K562 treated with DMSO at 1 percent for 4 hours (cell line): ENCODE results near the gene CFAP119. TPM values are rescaled to one million over a fixed set of nuclear protein-coding genes. Genes with fewer than 3 reads are reported as not detected.

Source experiments
- total RNA-seq: library from RNA; unstranded; fragments of 300-600 nt; gene quantifications from 2 replicates; pipeline ENCODE4 v1.2.3, GENCODE V29; 2022; ENCODE audit not compliant: insufficient read depth

The CFAP119 gene
- 8.3 and 10.7 TPM in 2 replicates for total RNA-seq

GRCh38 chr16:30761928-30762902 lies at the start of gene CFAP119, which contains the start of gene RNF40:
CFAP119 (minus strand) TSS chr16:30762062; CDS start chr16:30761748, 314 bp downstream.
RNF40 (plus strand) TSS chr16:30762322; CDS start chr16:30762546, 224 bp downstream.

DNA sequence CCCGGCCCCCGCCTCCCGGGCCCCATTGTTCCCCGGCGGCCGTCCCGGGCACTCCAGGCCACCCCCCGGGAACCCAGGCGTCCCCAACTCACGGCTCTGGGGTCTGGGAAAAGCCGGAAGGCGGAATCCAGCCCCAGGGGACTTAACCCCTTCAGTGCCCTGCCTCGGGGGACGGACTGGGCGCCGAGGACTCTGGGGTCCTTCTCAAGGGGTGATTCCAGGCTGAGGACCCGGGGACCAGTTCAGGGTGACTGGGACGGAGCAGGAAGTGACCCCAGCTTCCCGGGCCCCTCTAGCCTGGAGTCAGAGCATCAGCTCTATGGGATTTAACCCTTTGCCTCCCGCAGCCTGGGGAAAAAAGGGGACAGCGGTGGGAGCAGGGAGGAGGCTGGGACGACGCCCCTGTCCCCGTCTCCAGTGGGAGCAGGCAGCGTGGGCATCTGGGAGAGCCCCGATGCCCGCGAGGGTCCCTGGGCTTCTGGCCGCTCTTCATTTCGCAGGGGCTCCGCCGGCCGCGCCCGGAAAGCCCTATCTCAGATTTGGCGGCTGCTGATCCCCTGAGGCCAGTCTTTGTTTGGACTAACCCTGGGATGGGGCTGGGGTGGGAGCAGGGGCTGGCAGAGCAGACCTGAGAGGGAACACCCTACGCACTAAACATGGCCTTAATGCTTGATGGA lies 25.2 kb upstream of the CFAP119 start, which contains the start of gene ZNF629:
Gene ZNF629 (minus strand): TSS at position 270 of the 677 bp plus-strand sequence. CDS start 2,723 bp downstream, outside the sequence.

GRCh38 chr16:30747799-30748633 lies 13.8 kb downstream of the CFAP119 start, which contains the start of gene PHKG2:
PHKG2 (plus strand) TSS chr16:30748425; CDS start chr16:30748821, 396 bp downstream.

Other genes starting within 250 kb of the CFAP119 start
- 64.8 and 75.1 TPM in 2 replicates for gene ZNF768, start 235.5 kb downstream of the CFAP119 start, total RNA-seq
- 0.63 and 1.3 TPM in 2 replicates for gene ZNF747, start 227.2 kb downstream of the CFAP119 start, total RNA-seq
- gene ZNF764, start 203.7 kb downstream of the CFAP119 start, total RNA-seq = 3.2 and 6.6 TPM in 2 replicates
- gene ZNF688, start 190.3 kb downstream of the CFAP119 start, total RNA-seq = 3.4 and 5.0 TPM in 2 replicates
- 4.2 and 5.2 TPM in 2 replicates for gene ZNF785, start 176.4 kb downstream of the CFAP119 start, total RNA-seq
- gene ZNF689, start 151.7 kb downstream of the CFAP119 start, total RNA-seq = 10.6 and 11.7 TPM in 2 replicates
- gene PRR14, start 111.1 kb downstream of the CFAP119 start, total RNA-seq = 55.6 and 57.7 TPM in 2 replicates
- gene FBRS, start 103.6 kb downstream of the CFAP119 start, total RNA-seq = 53.4 and 54.9 TPM in 2 replicates
- gene SRCAP, start 62.9 kb downstream of the CFAP119 start, total RNA-seq = 31.6 and 38.1 TPM in 2 replicates
- gene PHKG2, start 13.6 kb downstream of the CFAP119 start, total RNA-seq = 49.9 and 50.4 TPM in 2 replicates
- 59.0 and 76.4 TPM in 2 replicates for gene RNF40, start 260 bp upstream of the CFAP119 start, total RNA-seq
- gene ZNF629, start 25.1 kb upstream of the CFAP119 start, total RNA-seq = 8.6 and 11.0 TPM in 2 replicates
- 23.3 and 23.5 TPM in 2 replicates for gene BCL7C, start 132.0 kb upstream of the CFAP119 start, total RNA-seq
- gene CTF1, start 134.6 kb upstream of the CFAP119 start, total RNA-seq = 4.3 and 5.5 TPM in 2 replicates
- 17.3 and 25.8 TPM in 2 replicates for gene FBXL19, start 161.5 kb upstream of the CFAP119 start, total RNA-seq
- 33.5 and 53.4 TPM in 2 replicates for gene ORAI3, start 187.0 kb upstream of the CFAP119 start, total RNA-seq
- gene SETD1A, start 195.7 kb upstream of the CFAP119 start, total RNA-seq = 14.5 and 23.8 TPM in 2 replicates
- 44.6 and 47.9 TPM in 2 replicates for gene HSD3B7, start 223.1 kb upstream of the CFAP119 start, total RNA-seq
- gene STX1B, start 248.6 kb upstream of the CFAP119 start, total RNA-seq = 0.31 TPM in 1 of 2 replicates, not detected in the other